Astrocyte (in vitro differentiated cells and primary cell): ENCODE measurements around the gene ZNF385B. TPM values are rescaled to one million over a fixed set of nuclear protein-coding genes. Genes with fewer than 3 reads are reported as not detected.

ENCODE experiments used
- DNase-seq: peaks from one replicate; pipeline ENCODE4 v3.0.0-alpha.2; 2010; ENCODE audit warnings: low read depth
- FAIRE-seq: peaks from 2 replicates; lab custom pipeline; 2011; peaks lifted over from hg19 to GRCh38; lab: Jason Lieb, UNC
- H2AFZ ChIP-seq: 2 replicates; pipeline ENCODE4 v1.6.0; 2012; ENCODE audit warnings: low read depth, low read length, inconsistent platforms
- H3K27ac ChIP-seq: 2 replicates; pipeline ENCODE4 v1.5.1; 2011; ENCODE audit warnings: low read depth, low read length, inconsistent platforms
- H3K27me3 ChIP-seq: 2 replicates; pipeline ENCODE4 v1.6.0; 2011; ENCODE audit warnings: low read length, inconsistent platforms; ENCODE audit not compliant: insufficient read depth
- H3K36me3 ChIP-seq: 2 replicates; pipeline ENCODE4 v1.5.1; 2011; ENCODE audit warnings: low read length, inconsistent platforms; ENCODE audit not compliant: insufficient read depth
- H3K4me1 ChIP-seq: 2 replicates; pipeline ENCODE4 v1.5.1; 2011; ENCODE audit warnings: low read length, inconsistent platforms; ENCODE audit not compliant: insufficient read depth
- H3K4me2 ChIP-seq: 2 replicates; pipeline ENCODE4 v1.6.0; 2012; ENCODE audit warnings: low read length, inconsistent platforms
- H3K4me3 ChIP-seq: 2 replicates; pipeline ENCODE4 v1.5.1; 2011; ENCODE audit warnings: low read depth, mild to moderate bottlenecking, low read length, inconsistent platforms; ENCODE audit not compliant: insufficient read depth
- H3K79me2 ChIP-seq: 2 replicates; pipeline ENCODE4 v1.6.0; 2012; ENCODE audit warnings: mild to moderate bottlenecking, low read length, inconsistent platforms; ENCODE audit not compliant: insufficient read depth
- H3K9ac ChIP-seq: 2 replicates; pipeline ENCODE4 v1.6.0; 2012; ENCODE audit warnings: mild to moderate bottlenecking, low read length, inconsistent platforms
- H3K9me3 ChIP-seq: 2 replicates; pipeline ENCODE4 v1.5.1; 2012; ENCODE audit warnings: low read depth, mild to moderate bottlenecking, low read length, inconsistent platforms; ENCODE audit not compliant: insufficient read depth
- H4K20me1 ChIP-seq: 2 replicates; pipeline ENCODE4 v1.6.0; 2012; ENCODE audit warnings: low read length, inconsistent platforms; ENCODE audit not compliant: insufficient read depth
- H3K27ac Mint-ChIP-seq: one replicate; pipeline ENCODE4 v1.8.0; 2021; ENCODE audit warnings: mild to moderate bottlenecking, mixed read lengths; ENCODE audit not compliant: unreplicated experiment
- H3K27me3 Mint-ChIP-seq: one replicate; pipeline ENCODE4 v1.8.0; 2021; ENCODE audit warnings: low read depth, mixed read lengths; ENCODE audit not compliant: unreplicated experiment
- H3K36me3 Mint-ChIP-seq: one replicate; pipeline ENCODE4 v1.8.0; 2021; ENCODE audit warnings: low read depth, mixed read lengths; ENCODE audit not compliant: unreplicated experiment
- H3K4me1 Mint-ChIP-seq: one replicate; pipeline ENCODE4 v1.8.0; 2021; ENCODE audit warnings: low read depth, mixed read lengths; ENCODE audit not compliant: unreplicated experiment
- H3K4me3 Mint-ChIP-seq: one replicate; pipeline ENCODE4 v1.8.0; 2021; ENCODE audit warnings: mild to moderate bottlenecking, moderate library complexity, mixed read lengths; ENCODE audit not compliant: unreplicated experiment
- H3K9me3 Mint-ChIP-seq: one replicate; pipeline ENCODE4 v1.8.0; 2021; ENCODE audit warnings: mild to moderate bottlenecking, mixed read lengths; ENCODE audit not compliant: unreplicated experiment
- CTCF ChIP-seq: IDR thresholded peaks from 2 replicates; pipeline ENCODE4 v1.5.1; 2011; ENCODE audit warnings: low read depth, mild to moderate bottlenecking, inconsistent platforms, low read length, moderate library complexity; ENCODE audit not compliant: insufficient read depth
- EZH2 ChIP-seq: IDR thresholded peaks from 2 replicates; pipeline ENCODE4 v1.6.1; 2012; ENCODE audit warnings: mild to moderate bottlenecking, low read length, inconsistent platforms; ENCODE audit not compliant: insufficient read depth
- total RNA-seq: library from RNA; stranded (reverse); gene quantifications from 2 replicates; pipeline ENCODE4 v1.2.1, GENCODE V29; 2021

Gene ZNF385B
- total RNA-seq, 1 donor from 2014 or later = 0.27 TPM

DNA sequence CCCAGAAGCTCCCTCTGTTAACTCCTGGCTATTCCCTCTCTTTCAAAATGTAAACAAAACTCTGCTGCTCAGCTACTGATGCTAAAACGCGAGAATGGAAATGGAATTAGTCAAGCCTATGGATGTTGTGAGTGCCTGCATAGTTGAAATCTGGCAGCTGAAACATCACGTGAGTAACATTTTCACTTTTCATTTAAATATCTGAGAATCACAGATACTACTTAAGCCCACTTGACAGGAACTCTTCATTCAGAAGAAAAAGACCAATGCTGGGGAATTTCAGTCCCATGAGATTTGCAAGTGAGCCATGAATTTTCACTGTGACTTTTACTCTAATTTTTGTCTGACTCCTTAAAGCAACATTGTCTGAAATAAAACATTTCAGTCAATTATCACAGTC, 381.5 kb downstream of the ZNF385B start:
- H2AFZ ChIP-seq = no peak overlapping the region

GRCh38 chr2:179478771-179479170, 382.6 kb downstream of the ZNF385B start:
- Mint-ChIP-seq H3K27ac (no peak overlapping the region), H3K9me3 (no peaks in the 10 kb centered on the region), H3K4me1 (no peaks in the 10 kb centered on the region), H3K27me3 (no peaks in the 10 kb centered on the region), H3K36me3 (no peaks in the 10 kb centered on the region), H3K4me3 (no peak overlapping the region)
- no peaks in the 10 kb centered on the region for H3K4me1 ChIP-seq
- H3K79me2 ChIP-seq = no peaks in the 10 kb centered on the region
- H4K20me1 ChIP-seq = no peaks in the 10 kb centered on the region
- no peaks in the 10 kb centered on the region for H3K27me3 ChIP-seq
- no peak for TF ChIP-seq CTCF
- TF ChIP-seq EZH2 = no peak
- no peak overlapping the region for H3K4me2 ChIP-seq
- no peak overlapping the region for H3K9ac ChIP-seq
- no peaks in the 10 kb centered on the region for H3K36me3 ChIP-seq
- H2AFZ ChIP-seq = no peak overlapping the region
- H3K4me3 ChIP-seq = no peak overlapping the region
- FAIRE-seq = no peak
- no peak overlapping the region for H3K27ac ChIP-seq
- no peak for DNase-seq
- H3K9me3 ChIP-seq = no peaks in the 10 kb centered on the region

More for the DNA sequence above, 381.5 kb downstream of the ZNF385B start:
- H3K79me2 ChIP-seq = no peaks in the 10 kb centered on the region
- no peak overlapping the region for H3K4me2 ChIP-seq
- no peak overlapping the region for H3K4me3 ChIP-seq
- H3K4me1 ChIP-seq = no peaks in the 10 kb centered on the region
- no peaks in the 10 kb centered on the region for H4K20me1 ChIP-seq
- H3K27me3 ChIP-seq = no peaks in the 10 kb centered on the region
- no peaks in the 10 kb centered on the region for H3K9me3 ChIP-seq
- H3K27me3 Mint-ChIP-seq = no peaks in the 10 kb centered on the region
- H3K9me3 Mint-ChIP-seq = no peaks in the 10 kb centered on the region
- no peaks in the 10 kb centered on the region for H3K4me1 Mint-ChIP-seq
- H3K27ac Mint-ChIP-seq = no peak overlapping the region
- FAIRE-seq (no peak), DNase-seq (no peak)
- no peak overlapping the region for H3K4me3 Mint-ChIP-seq
- H3K9ac ChIP-seq = no peak overlapping the region
- no peak overlapping the region for H3K27ac ChIP-seq
- no peaks in the 10 kb centered on the region for H3K36me3 ChIP-seq
- TF ChIP-seq CTCF = no peak
- no peak for TF ChIP-seq EZH2
- H3K36me3 Mint-ChIP-seq = no peaks in the 10 kb centered on the region

- no peaks in the 10 kb centered on the region for H3K4me1 ChIP-seq
- no peaks in the 10 kb centered on the region for H4K20me1 ChIP-seq
- H3K4me3 ChIP-seq = no peak overlapping the region
- peaks cover 2% of the 10 kb centered on the region for H3K9me3 Mint-ChIP-seq
- no peaks in the 10 kb centered on the region for H3K27me3 ChIP-seq
- no peaks in the 10 kb centered on the region for H3K36me3 ChIP-seq
- no peaks in the 10 kb centered on the region for H3K36me3 Mint-ChIP-seq
- no peaks in the 10 kb centered on the region for H3K79me2 ChIP-seq
- DNase-seq = no peak
- no peak overlapping the region for H3K4me3 Mint-ChIP-seq
- no peak overlapping the region for H2AFZ ChIP-seq
- no peak for FAIRE-seq
- no peak overlapping the region for H3K9ac ChIP-seq
- peaks cover 7% of the 10 kb centered on the region for H3K4me1 Mint-ChIP-seq
- TF ChIP-seq EZH2 (no peak), CTCF (no peak)
- H3K27ac Mint-ChIP-seq = no peak overlapping the region
- H3K27me3 Mint-ChIP-seq = no peaks in the 10 kb centered on the region
- H3K9me3 ChIP-seq = no peaks in the 10 kb centered on the region
- H3K4me2 ChIP-seq = no peak overlapping the region
- no peak overlapping the region for H3K27ac ChIP-seq
Measured at GRCh38 chr2:179470992-179471391, 390.4 kb downstream of the ZNF385B start.
